HAP-1 (cell line): ENCODE data around the gene GPR75.

ENCODE experiments used
- DNase-seq, 2 experiments: peaks; one replicate each; pipeline ENCODE4 v3.0.0-alpha.2; 2016 to 2020; ENCODE audit warnings: low spot score in 2 of 2
- H3K27me3 ChIP-seq: fragments of 250-450 bp; sonication (Bioruptor Pico); 2 replicates; pipeline ENCODE4 v1.5.1; 2020; ENCODE audit warnings: low read depth, mild to moderate bottlenecking, moderate library complexity
- H3K36me3 ChIP-seq: fragments of 250-450 bp; sonication (Bioruptor Pico); replicated peaks from 2 replicates; pipeline ENCODE4 v1.5.1; 2020; ENCODE audit warnings: mild to moderate bottlenecking
- H3K4me1 ChIP-seq: fragments of 250-450 bp; sonication (Bioruptor Pico); 2 replicates; pipeline ENCODE4 v1.5.1; 2020; ENCODE audit warnings: mild to moderate bottlenecking
- H3K4me3 ChIP-seq: fragments of 250-450 bp; sonication (Bioruptor Pico); 2 replicates; pipeline ENCODE4 v1.5.1; 2020; ENCODE audit warnings: mild to moderate bottlenecking, moderate library complexity
- H3K9me3 ChIP-seq: fragments of 250-450 bp; sonication (Bioruptor Pico); 2 replicates; pipeline ENCODE4 v1.5.1; 2020; ENCODE audit warnings: mild to moderate bottlenecking, moderate library complexity
- in situ Hi-C: fragments of 300-500 bp; cut with MboI; formaldehyde crosslinking; loops from 3 replicates; pipeline ENCODE4 v1.14.3; 2020; ENCODE audit warnings: low sequenced_read_pairs, inconsistent platforms, mixed read lengths

GPR75 gene

DNA sequence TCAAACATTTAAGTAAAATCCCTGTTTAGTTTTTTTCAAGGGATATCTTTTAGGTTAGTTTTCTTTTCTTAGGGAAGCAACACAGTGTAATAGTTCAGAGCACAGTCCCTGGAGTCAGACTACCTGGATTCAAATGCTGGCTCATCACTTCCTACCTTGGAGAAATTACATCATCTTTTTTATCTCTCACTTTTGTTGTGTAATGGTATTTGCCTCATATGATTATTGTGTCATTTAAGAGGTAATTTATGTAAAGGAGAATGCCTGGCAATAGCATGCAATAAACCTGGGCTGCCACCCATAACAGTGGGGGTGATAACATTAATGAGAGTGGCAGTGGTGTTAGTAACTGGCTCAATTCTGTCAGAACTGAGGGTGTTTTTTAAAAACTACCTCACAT, 46.6 kb downstream of the GPR75 start:
- Histone ChIP-seq H3K36me3 (peaks cover 57% of the 10 kb centered on the region), H3K9me3 (no peaks in the 10 kb centered on the region), H3K4me3 (no peak overlapping the region), H3K4me1 (no peaks in the 10 kb centered on the region), H3K27me3 (no peaks in the 10 kb centered on the region)
- in situ Hi-C loops = no loop called here
- no peak for DNase-seq

- H3K4me3 ChIP-seq = no peak overlapping the region
- no peaks in the 10 kb centered on the region for H3K4me1 ChIP-seq
- H3K36me3 ChIP-seq = peaks cover 61% of the 10 kb centered on the region
- DNase-seq = no peak
- H3K9me3 ChIP-seq = no peaks in the 10 kb centered on the region
- H3K27me3 ChIP-seq = no peaks in the 10 kb centered on the region
- in situ Hi-C loops = no loop called here
Measured at GRCh38 chr2:53811601-53812000, 48.2 kb downstream of the GPR75 start.
